ENCODE measurements around the gene DNTTIP2. TPM values are rescaled to one million over a fixed set of nuclear protein-coding genes. Genes with fewer than 3 reads are reported as not detected.
A peak's percentile ranks its signal among the peaks of the same experiment; 100 is the strongest.

The DNTTIP2 gene
- total and polyA plus RNA-seq, 11 donors, result 17.7 to 55.8 (median 39.1) TPM

- Histone ChIP-seq H3K36me3 (no peaks in the 10 kb centered on the region), H3K27me3 (no peaks in the 10 kb centered on the region), H3K27ac (peak overlapping the region; percentile 87 to 99 (median 98)), H3K4me1 (peaks cover 0 to 34% (median 22%) of the 10 kb centered on the region in 12 donors), H3K9me3 (peaks cover 0 to 4% (median 0%) of the 10 kb centered on the region in 12 donors), H3K4me3 (peak overlapping the region; percentile 79 to 93 (median 86))
- intact Hi-C loops (cut with DNase I), result loop anchor here (2.0 to 10.0 kb wide), 14 partner anchors 61 to 544 kb away; partner anchors contain the start of genes DR1 (in 2 of the 10), FNBP1L (in 1 of the 10) and GCLM (in 1 of the 10)
- 0 to 1% (median 0%) methylated on average over 33 to 94 of the region's 94 CpGs for WGBS, 4 donors
- ATAC-seq (peak; percentile 49 to 78 (median 74)), DNase-seq (peak; percentile 89 to 93 (median 90))
- peak in 1 of 2 donors; percentile 47 for TF ChIP-seq POLR2A (IDR thresholded peaks at IDR 0.05)
- TF ChIP-seq CTCF (IDR thresholded peaks at IDR 0.05), result peak in 9 of 12 donors; percentile 17 to 59 (median 39)
These were observed 32.6 kb downstream of the DNTTIP2 start for GRCh38 chr1:93846206-93846991.

GRCh38 chr1:93845538-93846205 lies 33.3 kb downstream of the DNTTIP2 start:
- intact Hi-C loops (cut with DNase I), result loop anchor here (2.0 to 10.0 kb wide), 16 partner anchors 62 to 543 kb away; partner anchors contain the start of genes DR1 (in 2 of the 10), FNBP1L (in 1 of the 10) and GCLM (in 1 of the 10)
- TF ChIP-seq POLR2A (IDR thresholded peaks at IDR 0.05) (no peak), CTCF (IDR thresholded peaks at IDR 0.05) (no peak)
- Histone ChIP-seq H3K4me3 (peak overlapping the region; percentile 79 to 93 (median 86)), H3K27ac (peak overlapping the region; percentile 87 to 99 (median 98)), H3K36me3 (no peaks in the 10 kb centered on the region), H3K4me1 (peaks cover 0 to 33% (median 22%) of the 10 kb centered on the region in 12 donors), H3K27me3 (no peaks in the 10 kb centered on the region), H3K9me3 (peaks cover 0 to 4% (median 0%) of the 10 kb centered on the region in 12 donors)
- 28 to 38% (median 34%) methylated on average over 16 of the region's 16 CpGs for WGBS, 4 donors
- peak in 1 of 4 donors; percentile 11 for ATAC-seq
- no peak for DNase-seq

- Histone ChIP-seq H3K27me3 (no peaks in the 10 kb centered on the region), H3K4me1 (peaks cover 0 to 35% (median 22%) of the 10 kb centered on the region in 12 donors), H3K36me3 (peaks cover 0 to 4% (median 0%) of the 10 kb centered on the region in 9 donors), H3K9me3 (no peaks in the 10 kb centered on the region), H3K27ac (peak overlapping the region in 5 of 12 donors; percentile 22 to 99 (median 50)), H3K4me3 (peak overlapping the region in 1 of 12 donors; percentile 3)
- TF ChIP-seq POLR2A (IDR thresholded peaks at IDR 0.05) (no peak), CTCF (IDR thresholded peaks at IDR 0.05) (peak; percentile 52 to 88 (median 68))
- peak in 3 of 5 donors; percentile 33 to 50 (median 35) for DNase-seq
- 51 to 54% (median 52%) methylated on average over 8 of the region's 8 CpGs for WGBS, 4 donors
- intact Hi-C loops (cut with DNase I), result loop anchor here (2.0 to 10.0 kb wide), 14 partner anchors 63 to 542 kb away; partner anchors contain the start of genes DR1 (in 1 of the 10), FNBP1L (in 1 of the 10) and GCLM (in 1 of the 10)
- ATAC-seq, result peak in 1 of 4 donors; percentile 27
These were observed 34.6 kb downstream of the DNTTIP2 start for GRCh38 chr1:93844262-93845045.
